Thyroid gland (tissue), 4 donors: ENCODE measurements around the gene RPS8. TPM values are rescaled to one million over a fixed set of nuclear protein-coding genes. Genes with fewer than 3 reads are reported as not detected.

ENCODE experiments used
- DNase-seq, 2 donors: peaks; one replicate each; pipeline ENCODE4 v3.0.0-alpha.2; 2019
- H3K27ac ChIP-seq, 3 donors: fragments of 200-600 bp; sonication (generic); 1 replicate in 2 of 3; 2 replicates in 1 of 3; pipeline ENCODE4 v1.5.1; 2016 to 2019; ENCODE audit warnings: mild to moderate bottlenecking in 1 of 3, moderate library complexity in 1 of 3
- H3K27me3 ChIP-seq: fragments of 200-600 bp; sonication (generic); one replicate; pipeline ENCODE4 v1.5.1; 2019
- H3K36me3 ChIP-seq, 2 donors: fragments of 200-600 bp; sonication (generic); one replicate each; pipeline ENCODE4 v1.5.1; 2016 to 2019
- H3K4me1 ChIP-seq, 2 donors: fragments of 200-600 bp; sonication (generic); one replicate each; pipeline ENCODE4 v1.5.1; 2017 to 2019
- H3K4me3 ChIP-seq, 3 donors: fragments of 200-600 bp; sonication (generic); replicated peaks in 1 of 3; 1 replicate in 2 of 3; 2 replicates in 1 of 3; pipeline ENCODE4 v1.5.1; 2016; ENCODE audit warnings: mild to moderate bottlenecking in 1 of 3
- H3K9me3 ChIP-seq: fragments of 200-600 bp; sonication (generic); one replicate; pipeline ENCODE4 v1.5.1; 2017
- CTCF ChIP-seq, 6 experiments: fragments of 200-600 bp in 3 of 6; fragments of 450-650 bp in 3 of 6; sonication (generic) in 3 of 6; IDR thresholded peaks; one replicate each; pipeline ENCODE4 v1.5.1; 2016 to 2019; ENCODE audit warnings: antibody characterized with exemption in 6 of 6, mild to moderate bottlenecking in 2 of 6, inconsistent platforms in 1 of 6, moderate library complexity in 1 of 6
- POLR2A ChIP-seq, 2 donors: fragments of 450-650 bp; IDR thresholded peaks; one replicate each; pipeline ENCODE4 v1.6.1; 2017; ENCODE audit warnings: antibody characterized with exemption in 2 of 2, mild to moderate bottlenecking in 2 of 2, moderate library complexity in 1 of 2
- WGBS, 2 donors: methylation state at CpG; one replicate each; pipeline ENCODE4 v1.1.5; 2017; 5-methylcytosine and 5-hydroxymethylcytosine counted together
- intact Hi-C: fragments of 100-400 bp; cut with DNase I; formaldehyde crosslinking; loops from one replicate; pipeline ENCODE4 v1.15.1; 2023
- small RNA-seq: library from RNA; depleted of rRNA; stranded (forward); fragments of <200 nt; gene quantifications from one replicate; pipeline ENCODE3, GENCODE V24; 2016
- total RNA-seq, 4 donors: library from RNA; depleted of rRNA; stranded (reverse); fragments of >200 nt; gene quantifications; one replicate each; pipeline ENCODE4 v1.2.3, GENCODE V29; 2016

The RPS8 gene
- total RNA-seq, 4 donors from 2014 or later = 1,167 to 2,709 (median 1,595) TPM

GRCh38 chr1:44827197-44828002 lies 52.1 kb downstream of the RPS8 start:
- intact Hi-C loops = no loop called here
- no peaks in the 10 kb centered on the region for H3K27me3 ChIP-seq
- no peaks in the 10 kb centered on the region for H3K36me3 ChIP-seq
- 88 to 90% methylated on average over 17 to 27 of the region's 28 CpGs for WGBS, 2 donors
- H3K27ac ChIP-seq = no peak overlapping the region
- H3K4me3 ChIP-seq = no peak overlapping the region
- H3K4me1 ChIP-seq = peaks cover 0 to 4% of the 10 kb centered on the region in 2 donors
- TF ChIP-seq POLR2A (IDR thresholded peaks at IDR 0.05) = no peak
- no peak for TF ChIP-seq CTCF (IDR thresholded peaks at IDR 0.05)
- H3K9me3 ChIP-seq = no peaks in the 10 kb centered on the region
- no peak for DNase-seq

- WGBS, 2 donors = 93 to 97% methylated on average over 20 to 21 of the region's 21 CpGs
- H3K4me1 ChIP-seq = peaks cover 0 to 4% of the 10 kb centered on the region in 2 donors
- no peak for DNase-seq
Observed at GRCh38 chr1:44828003-44828651, 52.8 kb downstream of the RPS8 start.

More at GRCh38 chr1:44828003-44828651, 52.8 kb downstream of the RPS8 start:
- Histone ChIP-seq H3K36me3 (no peaks in the 10 kb centered on the region), H3K27me3 (no peaks in the 10 kb centered on the region), H3K4me3 (no peak overlapping the region), H3K27ac (no peak overlapping the region), H3K9me3 (no peaks in the 10 kb centered on the region)
- TF ChIP-seq POLR2A (IDR thresholded peaks at IDR 0.05) = no peak
- TF ChIP-seq CTCF (IDR thresholded peaks at IDR 0.05) = no peak
- intact Hi-C loops = no loop called here

Small RNA genes within 50 kb of the gene (small RNA-seq; reads per million reads assigned to genes)
- gene RNU5D-1 (3.7 reads per million, percentile 79 among the genes with 10 or more reads in this experiment), gene SNORD38A (349 reads per million, percentile 98 among the genes with 10 or more reads in this experiment), gene SNORD38B (not detected), gene SNORD46 (2,563 reads per million, percentile 99 among the genes with 10 or more reads in this experiment), gene SNORD55 (not detected)

Other genes with a start within 250 kb of the RPS8 start
- 10 to 100 TPM in 1 of 4 donors, 1 to 10 TPM in 3; 3.9 to 10.4 (median 8.0) TPM for gene TMEM53, start 101.1 kb upstream of the RPS8 start, total RNA-seq
- 1 to 10 TPM in 2 of 4 donors, not detected in 2; 1.3 to 1.9 TPM for gene ARMH1, start 100.8 kb upstream of the RPS8 start, total RNA-seq
- gene RNU5D-1, start 44.4 kb upstream of the RPS8 start, total RNA-seq = not detected
- 1 to 10 TPM in 2 of 4 donors, under 1 TPM in 2; 0.63 to 1.2 (median 1.0) TPM for gene KIF2C, start 35.7 kb upstream of the RPS8 start, total RNA-seq
- under 1 TPM in 2 of 4 donors, not detected in 2; 0.42 to 0.56 TPM for gene BEST4, start 12.6 kb downstream of the RPS8 start, total RNA-seq
- gene PLK3, start 24.8 kb downstream of the RPS8 start, total RNA-seq = 10 to 100 TPM in 3 of 4 donors, 1 to 10 TPM in 1; 7.4 to 18.4 (median 13.6) TPM
- gene DYNLT4, start 31.8 kb downstream of the RPS8 start, total RNA-seq = 1 to 10 TPM in 1 of 4 donors, under 1 TPM in 1, not detected in 2; 0.67 to 1.0 TPM
- gene BTBD19, start 33.0 kb downstream of the RPS8 start, total RNA-seq = 10 to 100 TPM in 2 of 4 donors, 1 to 10 TPM in 2; 7.3 to 14.9 (median 9.2) TPM
- 1 to 10 TPM in 1 of 4 donors, under 1 TPM in 3; 0.15 to 1.0 (median 0.52) TPM for gene PTCH2, start 67.7 kb downstream of the RPS8 start, total RNA-seq
- gene EIF2B3, start 211.1 kb downstream of the RPS8 start, total RNA-seq = 10 to 100 TPM; 16.9 to 21.3 (median 19.2) TPM
- gene HECTD3, start 235.8 kb downstream of the RPS8 start, total RNA-seq = 10 to 100 TPM; 30.8 to 42.6 (median 38.1) TPM
- gene UROD, start 236.7 kb downstream of the RPS8 start, total RNA-seq = 100 to 1,000 TPM in 2 of 4 donors, 10 to 100 TPM in 2; 94.5 to 137 (median 99.3) TPM